ENCODE measurements around the gene PLXNA2.
A peak's percentile ranks its signal among the peaks of the same experiment; 100 is the strongest.

The PLXNA2 gene

DNA sequence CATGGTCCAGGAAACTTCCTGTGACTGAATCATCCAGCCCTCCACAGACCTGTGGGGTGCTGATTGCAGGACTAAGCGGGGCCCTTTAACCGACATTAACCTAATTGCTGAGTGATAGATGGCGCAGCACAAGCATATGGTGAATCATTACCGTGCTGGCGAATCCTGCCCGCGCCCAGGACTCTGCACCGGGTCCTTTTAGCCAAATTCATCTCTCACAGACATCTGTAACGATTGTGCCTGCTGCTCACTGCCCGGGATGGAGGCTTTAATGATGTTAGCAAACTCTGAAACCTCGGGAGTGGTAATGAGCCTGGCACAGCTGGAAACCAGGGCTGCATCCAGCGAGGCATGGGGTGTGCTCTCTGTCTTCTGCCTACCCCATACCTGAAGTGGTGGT lies 185.9 kb downstream of the PLXNA2 start:
- no peak for DNase-seq

DNA sequence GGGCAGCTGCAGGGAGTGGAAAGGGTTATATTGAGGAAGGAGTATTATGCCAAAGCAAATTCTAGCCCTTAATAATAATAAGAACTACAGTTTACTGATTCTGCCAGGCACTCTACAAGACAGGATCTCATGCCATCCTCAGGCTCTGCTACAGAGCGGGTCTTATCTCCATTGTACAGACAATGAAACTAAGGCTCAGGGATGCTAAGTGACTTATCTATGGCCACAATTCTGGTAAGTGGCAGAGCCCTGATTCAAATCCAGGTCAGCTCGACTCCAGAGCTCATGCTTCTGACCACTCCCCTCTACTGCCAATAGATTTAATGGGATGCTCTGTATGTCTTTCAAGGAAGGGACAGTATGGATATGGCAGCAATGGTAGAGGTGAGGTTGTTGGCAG lies 187.1 kb downstream of the PLXNA2 start:
- no peak for DNase-seq

DNA sequence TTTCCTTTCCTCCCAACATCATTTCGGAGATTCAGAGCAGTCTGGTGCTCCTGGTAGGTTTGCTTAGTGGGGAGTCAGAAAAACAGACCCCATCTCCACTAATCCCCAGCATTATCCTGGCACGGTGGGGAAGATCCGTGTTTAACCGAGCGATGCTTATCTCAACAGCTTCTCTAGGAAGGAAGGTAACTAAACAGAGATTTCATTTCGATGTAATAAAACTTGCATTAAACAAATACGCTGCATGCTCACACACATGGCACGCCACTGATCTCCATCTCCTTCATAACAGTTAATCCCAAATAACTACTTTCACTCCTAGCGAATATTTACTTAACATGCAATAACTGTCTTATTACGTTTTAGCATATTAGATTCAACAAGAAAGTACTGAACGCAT lies 188.6 kb downstream of the PLXNA2 start:
- DNase-seq, result no peak

DNA sequence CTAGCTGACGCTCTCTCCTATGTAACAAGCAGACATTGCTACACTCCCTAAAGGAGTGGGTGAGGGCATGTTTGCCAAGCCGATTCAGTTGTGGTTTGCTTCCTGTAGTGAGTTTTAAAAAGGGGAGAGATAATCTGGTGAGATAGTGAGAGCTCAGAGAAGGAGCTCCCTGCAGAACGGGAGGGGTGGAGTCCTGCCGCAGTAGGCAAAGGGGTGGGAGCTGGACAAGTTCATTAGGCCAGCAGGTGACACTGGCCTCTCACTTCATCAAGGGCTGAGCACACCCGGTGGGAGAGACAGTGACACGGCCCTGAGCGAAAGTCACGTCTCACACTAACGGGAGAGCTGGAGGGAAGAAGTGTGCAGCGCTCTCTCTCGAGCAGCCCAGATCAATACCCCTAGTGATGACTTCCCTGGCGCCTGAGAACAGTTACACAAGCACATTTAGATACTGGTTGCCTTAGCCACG lies 189.2 kb downstream of the PLXNA2 start:
- DNase-seq, result no peak

DNA sequence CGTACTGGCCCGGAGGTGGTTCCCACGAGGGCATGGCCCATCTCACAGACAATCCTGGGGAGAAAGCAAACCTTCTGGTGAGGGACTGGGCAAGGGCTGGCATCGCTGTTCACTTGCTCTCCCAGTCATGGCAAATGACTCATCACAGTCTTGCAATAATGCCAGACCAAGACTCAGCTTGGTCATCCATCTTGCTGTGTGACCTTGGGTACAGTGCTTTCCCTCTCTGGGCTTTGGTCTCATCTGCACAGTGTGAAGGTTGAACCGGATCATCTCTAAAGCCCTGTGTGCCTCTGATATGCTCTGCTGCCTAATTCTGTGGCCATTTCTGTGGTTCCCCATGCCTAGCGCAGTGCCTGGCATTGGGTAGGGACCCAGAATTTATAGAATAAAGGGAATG lies 189.7 kb downstream of the PLXNA2 start:
- no peak for DNase-seq

DNA sequence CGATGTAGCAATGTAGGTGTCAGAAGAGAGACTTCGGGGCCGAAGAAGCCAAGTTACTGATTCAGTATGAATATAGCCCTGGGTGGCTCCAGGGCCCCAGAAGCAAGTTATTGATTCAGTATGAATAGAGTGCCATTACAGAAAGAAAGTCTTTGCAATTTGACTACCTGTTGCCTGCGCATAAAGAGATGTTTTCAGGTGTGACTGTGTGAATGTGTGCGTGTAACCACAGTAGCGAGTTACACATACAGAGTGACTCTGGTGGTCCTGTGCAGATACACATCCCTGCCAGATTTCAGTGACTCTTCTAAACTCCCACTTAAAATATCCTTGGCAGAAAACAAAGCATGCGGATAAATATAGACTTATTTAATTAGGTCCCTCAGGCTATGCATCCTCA lies 190.5 kb downstream of the PLXNA2 start:
- no peak for DNase-seq

DNA sequence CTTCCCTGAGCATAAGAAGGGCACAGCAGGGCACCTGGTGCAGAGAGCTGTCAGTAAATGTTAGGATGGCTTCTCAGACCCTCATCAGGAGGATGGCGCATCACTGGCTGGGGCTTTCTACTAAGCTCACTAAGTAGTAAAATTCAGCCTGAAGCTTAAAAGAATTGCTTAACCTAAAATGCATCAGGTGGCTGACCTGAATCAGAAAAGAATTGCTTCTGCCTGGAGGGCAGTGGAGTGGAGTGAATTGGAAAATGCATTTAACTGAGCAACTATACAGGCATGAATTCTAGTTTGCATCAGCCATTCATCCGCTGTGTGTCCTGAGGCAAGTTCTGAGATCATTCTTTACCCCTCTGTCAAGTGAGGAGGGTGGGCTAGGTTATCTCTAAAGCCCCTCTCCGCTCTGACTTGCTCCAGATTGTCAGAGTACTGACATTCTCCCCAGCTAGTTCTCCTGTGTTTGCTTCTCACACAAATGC lies 191.2 kb downstream of the PLXNA2 start:
- DNase-seq, result no peak

DNA sequence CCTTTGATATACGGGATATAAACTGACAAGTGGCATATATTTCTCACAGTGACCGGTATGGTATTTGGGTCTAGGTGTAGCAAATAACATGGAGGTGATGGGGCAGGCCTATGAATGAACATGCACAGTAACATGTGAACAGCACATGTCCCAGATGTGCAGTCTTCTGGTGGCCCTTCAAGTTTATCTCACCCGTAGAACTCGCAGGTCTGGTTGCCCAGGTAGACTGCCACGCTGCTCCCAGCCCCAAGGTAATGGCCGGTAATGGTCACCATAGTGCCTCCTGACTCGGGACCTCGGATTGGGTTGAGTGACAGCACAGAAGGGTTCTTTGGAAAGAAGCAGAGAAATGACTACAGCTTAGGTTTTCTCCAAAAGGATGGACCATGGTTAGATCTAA lies 192.0 kb downstream of the PLXNA2 start:
- no peak for DNase-seq

DNA sequence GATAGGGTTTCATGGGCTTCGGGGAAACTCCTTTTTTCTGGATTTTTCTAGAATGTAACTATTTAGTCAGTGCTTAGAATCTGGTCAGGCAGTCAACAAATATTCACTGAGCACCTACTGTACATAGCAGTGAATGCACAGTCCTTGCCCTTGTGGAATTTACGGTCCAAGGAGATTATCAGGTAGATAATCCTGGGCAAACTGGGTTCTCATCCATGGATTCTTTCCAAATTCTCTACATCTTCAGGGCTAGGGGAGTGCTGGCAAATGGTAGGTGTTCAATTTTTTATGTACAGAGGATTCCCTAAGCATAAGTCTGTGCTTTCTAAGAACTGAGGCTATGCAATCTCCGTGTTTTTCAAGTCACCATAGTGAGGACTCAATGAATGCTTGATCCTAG lies 192.5 kb downstream of the PLXNA2 start:
- no peak for DNase-seq

DNA sequence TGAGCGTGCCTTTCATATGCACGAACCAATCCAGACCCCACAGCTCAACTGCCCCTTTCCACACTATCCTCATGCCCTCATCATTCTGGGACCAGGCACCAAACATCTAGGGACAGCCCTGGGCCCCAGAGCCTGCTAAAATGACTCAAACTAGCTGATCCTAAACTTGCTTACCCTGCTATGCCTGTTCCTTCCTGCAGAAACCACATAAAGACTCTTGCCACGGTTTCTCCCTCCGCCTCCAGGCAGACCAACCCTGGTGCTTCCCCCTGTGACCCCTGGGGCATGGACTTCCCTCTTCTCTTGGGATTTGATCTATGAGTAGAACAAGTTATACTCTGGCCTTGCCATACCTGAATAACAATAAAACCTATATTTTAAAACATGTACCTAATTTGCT lies 195.3 kb downstream of the PLXNA2 start:
- DNase-seq, result no peak

DNA sequence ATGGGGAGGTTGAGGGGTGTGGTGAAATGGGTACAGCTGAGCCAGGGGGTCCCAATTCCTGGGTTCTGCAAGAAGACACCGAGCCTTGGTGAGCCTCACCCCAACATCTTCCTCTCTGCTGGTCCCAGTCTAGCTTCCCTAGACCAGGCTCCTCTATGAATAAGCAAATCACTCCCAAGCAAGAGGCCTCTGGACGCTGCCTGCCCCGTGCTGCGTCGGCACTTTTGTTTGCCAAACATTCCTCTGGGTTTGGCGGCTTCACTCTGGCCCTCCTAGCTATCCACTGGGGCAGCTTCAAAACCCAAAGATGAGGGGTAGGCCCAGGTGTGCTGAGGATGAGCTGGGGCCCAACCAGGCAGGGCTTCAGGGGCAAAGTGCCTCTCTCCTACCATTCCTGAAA lies 196.2 kb downstream of the PLXNA2 start:
- peak; percentile 57 for DNase-seq

DNA sequence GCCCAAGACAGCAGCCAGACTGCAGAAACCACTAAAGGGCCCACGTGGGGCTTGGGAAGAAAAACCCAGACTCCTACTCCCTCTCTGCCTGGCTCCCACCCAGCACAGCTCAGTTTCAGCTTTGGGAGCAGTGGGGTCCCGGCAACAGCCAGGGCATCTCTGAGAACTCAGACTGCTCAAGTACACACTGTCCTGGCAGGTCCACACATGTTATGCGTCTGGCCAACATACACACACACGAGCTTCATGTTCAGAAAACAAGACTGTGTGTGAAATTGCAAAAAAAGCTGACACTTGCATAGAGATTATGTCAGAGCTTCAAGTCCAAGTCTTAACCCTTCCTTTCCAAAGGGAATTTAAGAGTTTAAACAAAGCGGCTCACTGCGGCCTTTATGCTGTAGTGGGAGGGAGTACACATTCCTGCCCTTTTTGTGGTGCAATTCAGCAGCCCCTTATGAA lies 196.7 kb downstream of the PLXNA2 start:
- peak; percentile 87 for DNase-seq

DNA sequence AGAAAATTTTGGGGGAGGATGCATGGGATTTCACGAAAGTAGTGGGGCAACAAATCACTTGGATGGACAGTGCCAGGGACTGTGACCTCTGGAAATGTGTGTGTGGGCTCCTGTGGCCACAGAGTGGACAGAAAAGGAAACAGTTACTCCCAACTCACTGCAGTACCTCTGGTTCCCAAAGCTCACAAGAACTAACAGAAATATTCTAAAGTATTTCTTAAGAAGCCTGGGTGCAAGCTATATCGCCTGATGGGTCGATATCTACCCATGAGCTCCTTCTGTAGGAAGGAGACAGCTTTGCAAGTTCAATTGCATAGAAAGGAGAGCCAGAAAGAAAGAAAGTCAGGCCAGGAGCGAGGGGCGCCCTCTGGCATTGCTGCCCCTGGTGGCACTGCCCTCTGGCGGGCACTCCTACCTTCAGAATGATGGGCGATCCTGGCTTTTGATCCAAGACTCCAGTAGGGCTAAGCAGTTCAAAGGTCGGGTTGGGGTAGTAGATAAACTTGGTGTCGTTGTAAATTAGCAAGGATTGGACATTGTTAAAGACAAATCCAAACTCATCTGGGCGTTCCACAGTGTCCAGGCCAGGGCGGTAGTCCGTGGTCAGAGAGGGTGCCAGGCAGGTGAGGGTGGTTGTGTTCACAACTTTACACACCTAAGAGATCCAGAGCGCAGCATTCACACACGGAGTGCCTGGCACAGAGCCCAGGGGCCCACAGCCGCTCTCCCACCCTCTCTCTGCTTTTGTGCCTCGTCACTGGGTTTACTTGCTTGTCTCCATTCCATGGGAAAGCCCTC lies 198.5 kb downstream of the PLXNA2 start:
- no peak for DNase-seq

DNA sequence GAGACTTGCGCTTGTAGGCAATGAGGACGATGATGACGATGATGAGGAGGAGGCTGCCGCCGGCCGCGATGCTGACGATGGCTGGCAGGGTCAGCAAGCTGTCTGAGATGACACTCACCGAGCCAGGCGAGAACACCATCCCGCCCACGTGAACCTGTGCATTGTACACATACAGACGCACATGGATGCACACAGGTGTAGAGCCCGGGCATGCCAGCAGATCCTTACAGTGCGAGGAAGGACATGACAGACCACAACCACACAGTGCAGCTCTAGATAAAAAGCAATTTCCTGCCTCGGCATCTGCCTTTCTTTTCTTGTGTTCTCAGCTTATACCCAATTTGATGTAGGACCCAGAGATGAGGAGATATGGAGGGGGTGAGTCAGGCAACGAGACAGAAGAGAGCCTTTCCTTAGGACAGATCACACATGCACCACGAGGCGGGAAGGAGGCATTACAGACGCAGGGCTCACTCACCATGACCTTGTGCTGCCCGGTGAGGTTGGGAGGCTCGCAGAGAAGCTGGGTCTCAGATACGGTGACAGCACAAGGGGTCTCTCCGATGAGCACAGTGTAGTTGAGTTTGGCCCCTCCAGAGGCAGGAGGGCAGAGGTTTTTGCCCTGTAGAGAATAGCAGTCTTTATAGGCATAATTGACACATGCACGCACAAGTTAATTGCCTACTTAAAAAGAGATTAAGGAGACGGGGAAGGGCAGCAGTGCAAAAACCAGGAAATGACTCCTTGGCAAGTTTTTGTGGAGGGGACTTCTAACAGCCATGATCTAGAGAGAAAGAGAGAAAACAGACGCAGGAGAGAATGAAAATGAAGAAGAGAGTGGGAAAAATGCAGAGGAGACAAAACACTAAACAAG lies 199.4 kb downstream of the PLXNA2 start:
- DNase-seq, result no peak

DNA sequence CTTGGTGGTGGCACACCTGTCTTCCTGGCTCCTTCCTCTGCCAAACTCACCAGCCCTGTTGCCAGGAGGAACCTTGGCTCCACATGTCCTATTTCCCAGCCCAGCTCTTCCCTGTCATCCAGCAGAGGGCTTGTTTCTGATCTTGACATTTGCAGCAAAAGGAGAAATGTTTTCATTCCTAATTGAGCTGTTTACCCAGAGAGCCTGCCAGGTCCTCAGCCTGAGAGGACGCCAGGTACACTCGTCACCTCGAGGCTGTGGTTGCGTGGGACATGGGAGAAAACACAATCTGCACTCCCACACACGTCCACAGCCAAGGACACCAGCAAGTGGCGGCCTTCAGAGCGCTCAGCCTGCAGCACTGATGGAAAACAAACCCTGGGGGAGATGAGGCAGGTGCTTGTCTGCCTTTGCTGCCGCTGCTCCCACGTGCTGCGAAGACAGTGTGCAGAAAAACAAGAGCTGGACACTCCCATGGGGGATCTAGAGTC lies 200.4 kb downstream of the PLXNA2 start:
- no peak for DNase-seq

DNA sequence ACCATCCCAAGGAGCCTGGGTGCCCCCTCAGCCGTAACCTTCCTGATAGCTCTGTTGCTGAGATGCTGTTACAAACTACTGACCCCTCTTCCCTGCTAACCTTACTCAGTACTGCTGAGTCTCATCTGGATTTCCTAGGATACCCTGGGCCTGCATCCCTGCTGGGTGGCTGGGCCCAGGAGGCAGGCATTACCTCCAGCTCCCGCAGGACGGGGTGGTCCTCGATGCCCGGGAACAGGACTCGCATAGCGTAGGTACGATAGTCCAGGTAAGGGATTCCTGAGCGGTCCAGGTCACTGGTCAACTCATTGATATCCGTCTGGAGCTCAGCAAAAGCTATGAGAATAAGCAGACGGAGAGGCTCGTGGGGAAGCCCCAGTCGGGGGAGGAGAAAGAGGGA lies 201.3 kb downstream of the PLXNA2 start:
- no peak for DNase-seq

DNA sequence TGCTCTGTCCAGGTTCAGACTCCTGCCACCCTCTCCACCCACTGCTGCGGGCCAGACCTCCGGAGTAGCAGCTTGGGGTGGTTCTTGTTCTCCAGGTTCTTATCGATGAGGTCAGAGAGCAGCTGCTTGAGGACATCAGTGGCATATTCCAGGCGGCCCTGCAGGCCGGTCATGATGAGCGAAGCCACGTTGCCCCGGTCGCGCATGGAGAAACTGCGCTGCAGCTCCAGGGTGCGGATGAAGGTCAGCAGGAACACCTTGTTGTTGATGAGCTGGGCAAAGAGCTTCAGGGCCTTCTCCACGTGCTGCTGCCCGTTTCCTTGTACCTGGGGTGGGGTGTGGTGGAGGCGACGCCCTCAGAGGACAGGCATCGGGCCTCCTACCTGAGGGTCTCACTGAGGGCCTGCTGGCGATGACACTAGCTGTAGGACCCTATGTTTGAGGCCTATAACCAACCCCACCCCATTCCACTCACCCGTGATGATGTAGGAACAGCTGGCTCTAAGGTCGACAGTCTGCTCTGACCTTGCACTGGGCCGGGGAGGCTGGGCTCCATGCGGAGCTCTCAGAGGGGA lies 202.1 kb downstream of the PLXNA2 start:
- DNase-seq, result no peak

DNA sequence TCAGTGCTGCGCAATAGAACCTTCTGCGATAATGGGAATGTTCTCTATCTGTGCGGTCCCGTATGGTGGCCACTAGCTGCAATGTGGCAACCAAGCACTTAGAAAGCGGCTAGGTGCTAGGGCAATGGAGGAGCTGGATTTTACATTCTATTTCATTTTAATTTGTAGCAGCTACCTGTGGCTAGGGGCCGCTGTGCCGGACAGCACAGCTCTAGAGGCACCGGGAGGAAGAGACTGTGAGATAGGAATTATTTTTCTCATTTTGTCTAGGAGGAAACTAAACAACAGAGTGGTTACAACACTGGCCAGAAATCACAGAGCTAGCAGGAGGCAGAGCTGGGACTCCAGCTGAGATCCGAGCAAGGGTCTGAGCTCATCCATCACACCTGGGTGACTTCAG lies 202.7 kb downstream of the PLXNA2 start:
- DNase-seq, result no peak

DNA sequence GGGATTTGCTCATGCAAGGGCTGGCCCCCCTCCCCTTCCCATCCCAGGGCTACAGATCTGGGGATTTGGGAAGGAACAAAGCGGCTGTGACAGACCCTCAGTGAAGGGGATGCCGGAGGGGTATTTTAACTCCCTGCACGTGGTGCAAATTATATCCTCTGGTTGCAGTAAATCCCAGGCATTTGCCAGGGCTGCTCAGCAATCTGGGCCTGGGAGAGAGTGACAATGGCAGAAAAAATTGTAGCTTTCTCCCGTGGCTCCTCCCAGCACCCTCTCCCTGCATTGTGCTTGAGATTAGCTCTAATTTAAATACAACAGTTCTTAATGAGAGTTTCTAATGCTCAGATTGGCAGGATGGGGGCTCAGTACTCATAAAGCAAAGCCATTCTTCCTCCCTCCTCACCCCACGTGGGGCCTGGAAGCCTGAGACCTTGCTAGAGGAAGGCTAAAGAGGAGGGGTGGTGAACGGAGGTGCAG lies 203.3 kb downstream of the PLXNA2 start:
- no peak for DNase-seq

DNA sequence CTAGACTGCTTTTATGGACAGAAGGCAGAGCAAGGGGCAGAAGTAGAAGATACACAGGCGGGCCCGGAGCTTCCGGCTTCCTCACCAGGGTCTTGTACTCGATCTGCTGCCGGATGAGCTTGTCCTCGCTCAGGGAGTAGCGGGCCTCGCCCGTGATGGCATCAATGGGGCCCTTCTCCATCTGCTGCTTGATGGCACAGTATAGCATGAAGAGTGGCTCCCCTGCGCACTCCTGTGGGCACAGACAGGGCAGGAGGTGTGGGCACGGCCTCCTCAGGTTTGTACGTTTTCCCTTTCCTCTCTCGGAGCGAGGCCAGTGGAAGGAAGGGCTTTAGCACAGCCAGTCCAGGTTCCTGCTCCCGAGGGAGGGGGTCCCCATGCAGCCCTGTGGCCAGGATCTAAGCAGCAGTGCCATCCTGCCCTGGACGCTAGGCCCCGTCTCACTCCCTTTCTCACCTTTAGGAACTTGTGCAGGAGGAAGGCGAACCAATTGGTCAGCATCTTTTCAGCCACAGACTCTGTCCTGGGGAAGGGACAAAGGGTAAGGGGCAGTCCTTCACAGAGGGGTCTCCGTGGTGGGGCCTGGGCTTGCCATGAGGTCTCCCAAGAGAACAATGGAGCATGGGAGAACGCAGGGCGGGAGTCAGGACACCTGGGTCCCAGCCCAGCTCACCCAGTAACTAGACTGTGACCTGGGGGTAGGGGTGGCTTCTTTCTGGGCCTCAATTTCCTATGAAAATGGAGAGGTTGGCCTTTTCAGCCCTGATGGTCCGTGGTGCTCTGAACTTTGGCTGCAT lies 204.4 kb downstream of the PLXNA2 start:
- no peak for DNase-seq

DNA sequence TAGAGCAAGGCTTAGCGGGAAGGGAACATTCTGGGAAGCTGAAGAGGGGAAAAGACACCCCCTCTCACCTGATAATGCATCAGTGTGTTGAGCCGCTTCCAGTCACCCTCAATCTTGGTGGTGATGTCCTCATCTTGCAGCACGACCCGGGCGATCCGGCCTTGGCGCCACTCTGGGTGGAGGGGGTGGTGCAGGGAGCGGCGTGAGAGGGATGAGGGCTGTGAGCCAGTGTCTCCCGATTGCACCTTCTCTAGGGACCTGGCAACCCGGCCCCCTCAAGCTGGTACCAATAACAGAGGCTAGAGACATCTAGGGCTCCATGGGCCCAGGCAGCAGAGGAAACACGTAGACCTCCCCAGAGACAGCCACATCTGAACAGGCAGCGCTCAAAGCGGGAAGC lies 205.9 kb downstream of the PLXNA2 start:
- no peak for DNase-seq
